Left lung (tissue), 14 donors: ENCODE data around the gene SNX22. TPM values are rescaled to one million over a fixed set of nuclear protein-coding genes. Genes with fewer than 3 reads are reported as not detected.
A peak's percentile ranks its signal among the peaks of the same experiment; 100 is the strongest.
"Not testable (repeated sequence)": the region's sequence is repeated elsewhere in the genome, so short reads cannot be mapped to it uniquely, and the experiment has no call there.

Source experiments
- ATAC-seq: fragments of 200-7000 bp; cut with Tn5 transposase; one replicate; pipeline ENCODE4 v1.9.1; 2020; ENCODE audit warnings: moderate library complexity
- DNase-seq, 4 donors: peaks; one replicate each; pipeline ENCODE4 v3.0.0-alpha.2; 2013 to 2020
- H3K27ac ChIP-seq, 2 donors: fragments of 200-600 bp; sonication (generic) in 1 of 2; one replicate each; pipeline versions ENCODE4 v1.5.0 to v1.8.0; 2020 to 2021
- H3K27me3 ChIP-seq, 2 donors: fragments of 200-600 bp; sonication (generic) in 1 of 2; one replicate each; pipeline versions ENCODE4 v1.5.0 to v1.8.0; 2020 to 2021
- H3K36me3 ChIP-seq, 2 donors: fragments of 200-600 bp; sonication (generic) in 1 of 2; one replicate each; pipeline versions ENCODE4 v1.5.0 to v1.8.0; 2020 to 2021
- H3K4me1 ChIP-seq, 2 donors: fragments of 200-600 bp; one replicate each; pipeline ENCODE4 v1.8.0; 2021
- H3K4me3 ChIP-seq, 2 donors: fragments of 200-600 bp; sonication (generic) in 1 of 2; one replicate each; pipeline versions ENCODE4 v1.5.0 to v1.8.0; 2020 to 2021; ENCODE audit warnings: mild to moderate bottlenecking in 1 of 2
- H3K9me3 ChIP-seq, 2 donors: fragments of 200-600 bp; sonication (generic) in 1 of 2; one replicate each; pipeline versions ENCODE4 v1.5.0 to v1.8.0; 2020 to 2021
- CTCF ChIP-seq, 2 donors: fragments of 200-600 bp; sonication (generic) in 1 of 2; IDR thresholded peaks; one replicate each; pipeline versions ENCODE4 v1.5.0 to v1.8.0; 2021; ENCODE audit warnings: antibody characterized with exemption in 2 of 2
- intact Hi-C, 2 donors: fragments of 100-400 bp; cut with DNase I; formaldehyde crosslinking; loops; one replicate each; pipeline versions ENCODE4 v1.11.2 to v1.14.2; 2022
- long read RNA-seq, 12 donors: library from polyadenylated mRNA in 2 of 12; unstranded in 2 of 12; transcript quantifications; one replicate each; pipeline ENCODE4 v2.0.0 and lab custom pipeline, GENCODE V29; 2019 to 2026
- polyA plus RNA-seq, 6 donors: library from polyadenylated mRNA; unstranded; fragments of 120-200 nt; gene quantifications; one replicate each; pipeline ENCODE4 v1.2.1, GENCODE V29; 2013; ENCODE audit not compliant: insufficient read length in 6 of 6
- total RNA-seq, 2 donors: library from RNA; stranded (reverse); fragmentation: NEBNext Ultra II Directional; extraction: Animal tissue kit (Norgen Biotek cat#: 25700); gene quantifications; one replicate each; pipeline ENCODE4 v1.2.1, GENCODE V29; 2021
- donor health status: DM: no; HTN: yes; CAD: no.
- donor health status: DM: no; HTN: no; CAD: no.

Gene SNX22
- total RNA-seq, result 1 to 10 TPM; 6.2 to 7.4 TPM
- 1 to 10 TPM; 1.8 to 3.5 (median 3.1) TPM for polyA plus RNA-seq
- long read RNA-seq, donor 1, partial matches to known transcripts, result 119 of 820 reads
- long read RNA-seq, donor 1, other reads (novel, unspliced or antisense), result 700 of 820 reads
- long read RNA-seq, donor 2, partial matches to known transcripts, result 1,046 of 1,110 reads
- long read RNA-seq, donor 2, other reads (novel, unspliced or antisense), result 63 of 1,110 reads
- long read RNA-seq, donor 3, partial matches to known transcripts, result 616 of 650 reads
- long read RNA-seq, donor 3, other reads (novel, unspliced or antisense), result 34 of 650 reads
- long read RNA-seq, donor 4, partial matches to known transcripts, result 0 of 3 reads
- long read RNA-seq, donor 4, other reads (novel, unspliced or antisense), result 1 of 3 reads
- long read RNA-seq, donor 5, partial matches to known transcripts, result 759 of 784 reads
- long read RNA-seq, donor 5, other reads (novel, unspliced or antisense), result 25 of 784 reads
- long read RNA-seq, donor 6, partial matches to known transcripts, result 224 of 824 reads
- long read RNA-seq, donor 6, other reads (novel, unspliced or antisense), result 600 of 824 reads
- long read RNA-seq, donor 7, result 0 reads
- long read RNA-seq, donor 8, result 0 reads
- long read RNA-seq, donor 9, result 0 reads
- long read RNA-seq, donor 10, result 0 reads
- long read RNA-seq, donor 11, result 0 reads
- long read RNA-seq, donor 12, partial matches to known transcripts, result 774 of 843 reads
- long read RNA-seq, donor 12, other reads (novel, unspliced or antisense), result 68 of 843 reads

- Histone ChIP-seq H3K9me3 (no peaks in the 10 kb centered on the region), H3K36me3 (peaks cover 0 to 31% of the 10 kb centered on the region in 2 donors), H3K4me1 (peaks cover 12 to 46% of the 10 kb centered on the region in 2 donors), H3K27ac (no peak within 1 kb of the TSS), H3K27me3 (peaks cover 13 to 31% of the 10 kb centered on the region in 2 donors), H3K4me3 (peak within 1 kb of the TSS; percentile 41 to 50)
- DNase-seq, result peak in 1 of 4 donors; percentile 82
- ATAC-seq, result peak; percentile 19
- intact Hi-C loops, result no loop called here
- TF ChIP-seq CTCF (IDR thresholded peaks at IDR 0.05), result no peak
These were observed at the start of gene SNX22 for GRCh38 chr15:64151727-64152506. Gene SNX22, plus strand, starts transcription at chr15:64151731. Its CDS starts 45 bp downstream, at chr15:64151776.

DNA sequence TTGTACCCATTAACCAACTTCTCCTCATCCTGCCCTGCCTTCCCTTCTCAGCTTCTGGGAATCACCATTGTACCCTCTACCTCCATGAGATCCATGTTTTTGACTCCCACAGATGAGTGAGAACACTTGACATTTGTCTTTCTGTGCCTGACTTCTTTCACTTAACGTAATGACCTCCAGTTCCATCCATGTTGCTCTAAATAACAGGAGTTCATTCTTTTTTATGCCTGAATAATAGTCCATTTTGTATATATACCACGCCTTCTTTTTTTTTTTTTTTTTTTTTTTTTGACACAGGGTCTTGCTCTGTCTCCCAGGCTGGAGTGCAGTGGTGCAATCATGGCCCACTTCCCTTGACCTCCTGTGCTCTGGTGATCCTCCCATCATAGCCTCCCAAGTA is 49.0 kb upstream of the SNX22 start:
- intact Hi-C loops, result no loop called here
- DNase-seq, result no peak
- no peak overlapping the region for H3K27ac ChIP-seq
- H3K27me3 ChIP-seq, result no peaks in the 10 kb centered on the region
- no peaks in the 10 kb centered on the region for H3K36me3 ChIP-seq
- no peak for TF ChIP-seq CTCF (IDR thresholded peaks at IDR 0.05)
- peaks cover 36 to 98% of the 10 kb centered on the region in 2 donors for H3K4me1 ChIP-seq
- H3K9me3 ChIP-seq, result no peaks in the 10 kb centered on the region
- ATAC-seq, result no peak
- H3K4me3 ChIP-seq, result no peak overlapping the region

DNA sequence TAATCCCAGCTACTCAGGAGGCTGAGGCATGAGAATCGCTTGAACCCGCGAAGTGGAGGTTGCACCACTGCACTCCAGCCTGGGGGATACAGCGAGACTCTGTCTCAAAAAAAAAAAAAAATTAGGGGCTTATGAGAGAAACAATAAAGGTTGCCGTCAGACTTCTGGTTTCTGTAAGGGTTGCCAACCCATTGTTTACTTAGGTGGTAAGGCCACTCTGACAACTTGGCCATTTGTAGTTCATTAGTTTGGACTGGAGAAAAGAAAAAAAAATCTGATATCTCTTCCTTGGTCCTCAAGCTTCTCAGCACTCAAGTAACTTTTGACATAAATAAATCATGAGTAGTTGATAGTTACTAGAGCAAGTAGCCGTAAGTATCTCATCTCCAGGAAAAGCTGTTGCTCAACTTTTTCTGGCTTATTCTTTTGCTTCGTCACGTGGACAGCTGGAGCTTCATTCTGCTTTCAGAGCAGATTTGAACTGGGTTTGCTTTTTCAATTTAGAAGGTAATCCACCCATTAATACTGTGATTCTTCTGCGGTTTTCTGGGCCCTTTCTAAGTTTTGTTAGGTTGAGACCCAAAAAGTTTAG is 46.3 kb upstream of the SNX22 start:
- peaks cover 26 to 97% of the 10 kb centered on the region in 2 donors for H3K4me1 ChIP-seq
- DNase-seq (peak in 2 of 4 donors; percentile 60 to 78), ATAC-seq (peak; percentile 56)
- no peak for TF ChIP-seq CTCF (IDR thresholded peaks at IDR 0.05)
- peak overlapping the region; percentile 81 to 82 for H3K27ac ChIP-seq
- H3K36me3 ChIP-seq, result no peaks in the 10 kb centered on the region
- H3K9me3 ChIP-seq, result no peaks in the 10 kb centered on the region
- no peak overlapping the region for H3K4me3 ChIP-seq
- H3K27me3 ChIP-seq, result no peaks in the 10 kb centered on the region
- intact Hi-C loops, result no loop called here

- peaks cover 31 to 99% of the 10 kb centered on the region in 2 donors for H3K4me1 ChIP-seq
- DNase-seq, result no peak
- H3K4me3 ChIP-seq, result no peak overlapping the region
- no peak for TF ChIP-seq CTCF (IDR thresholded peaks at IDR 0.05)
- intact Hi-C loops, result no loop called here
- H3K27me3 ChIP-seq, result no peaks in the 10 kb centered on the region
- no peaks in the 10 kb centered on the region for H3K9me3 ChIP-seq
- ATAC-seq, result peak; percentile 72
- H3K36me3 ChIP-seq, result peaks cover 0 to 1% of the 10 kb centered on the region in 2 donors
- peak overlapping the region in 1 of 2 donors; percentile 53 for H3K27ac ChIP-seq
These were observed 44.2 kb upstream of the SNX22 start for GRCh38 chr15:64107337-64107736.

DNA sequence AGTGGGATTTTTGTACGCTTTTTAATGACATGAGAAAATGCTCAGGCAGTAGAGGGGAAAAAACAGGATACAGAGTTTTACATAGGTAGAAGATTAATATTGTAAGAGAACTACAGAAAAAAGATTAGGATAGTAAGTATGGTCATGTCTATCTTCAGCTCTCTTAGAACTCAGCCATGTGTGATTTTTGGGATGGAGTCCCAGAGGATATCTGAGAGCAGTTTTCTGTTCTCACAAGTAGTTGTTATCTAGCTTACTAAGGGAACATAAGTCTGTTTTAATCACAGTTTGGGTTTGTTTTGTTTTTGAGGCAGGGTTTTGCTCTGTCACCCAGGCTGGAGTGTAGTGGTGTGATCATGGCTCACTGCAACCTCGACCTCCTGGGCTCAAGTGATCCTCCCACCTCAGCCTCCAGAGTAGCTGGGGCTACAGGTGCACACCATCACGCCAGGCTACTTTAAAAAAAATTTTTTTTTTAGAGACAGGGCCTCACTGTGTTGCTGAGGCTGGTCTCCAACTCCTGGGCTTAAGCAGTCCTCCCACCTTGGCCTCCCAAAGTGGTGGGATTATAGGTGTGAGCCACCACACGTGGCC is 41.3 kb upstream of the SNX22 start:
- H3K4me3 ChIP-seq, ATAC-seq, H3K9me3 ChIP-seq, intact Hi-C loops, DNase-seq, H3K27me3 ChIP-seq: not testable (repeated sequence)
- Histone ChIP-seq H3K27ac (peak overlapping the region in 1 of 2 donors; percentile 55), H3K4me1 (peaks cover 25 to 87% of the 10 kb centered on the region in 2 donors), H3K36me3 (peaks cover 0 to 30% of the 10 kb centered on the region in 2 donors)
